Measurements from ENCODE around the gene HIRA.

HIRA gene

GRCh38 chr22:19471572-19471971 is 40.0 kb upstream of the HIRA start:
- Histone ChIP-seq H3K4me1 (ENCODE audit: control insufficient read depth, low read depth, low read length) (no peaks in the 10 kb centered on the region), H2BK120ac (ENCODE audit: low read depth, low read length) (no peak overlapping the region), H3K4me3 (ENCODE audit: low read length) (no peak overlapping the region), H3K27ac (ENCODE audit: low read depth, low read length) (no peak overlapping the region), H3K79me1 (ENCODE audit: low read length) (peaks cover 13% of the 10 kb centered on the region), H3K56ac (ENCODE audit: low read length) (no peak overlapping the region), H2BK5ac (ENCODE audit: low read length) (no peak overlapping the region), H3K4ac (ENCODE audit: low read depth, low read length) (no peak overlapping the region), H3K23ac (ENCODE audit: low read length) (no peak overlapping the region), H3K9ac (ENCODE audit: low read length) (no peak overlapping the region), H3K18ac (ENCODE audit: low read length) (no peak overlapping the region), H3K4me2 (ENCODE audit: low read length) (no peak overlapping the region), H3K36me3 (ENCODE audit: control insufficient read depth, insufficient read depth, low read length) (peaks cover 21% of the 10 kb centered on the region), H2AK5ac (ENCODE audit: low read length) (no peak overlapping the region), H3K79me2 (ENCODE audit: control insufficient read depth, insufficient read depth, low read length) (peaks cover 12% of the 10 kb centered on the region), H4K8ac (ENCODE audit: low read depth, low read length) (no peak overlapping the region), H4K5ac (ENCODE audit: low read length) (no peak overlapping the region), H3K27me3 (ENCODE audit: insufficient read depth, low read length, poor library complexity) (no peaks in the 10 kb centered on the region), H2BK15ac (replicated peaks; ENCODE audit: low read depth) (no peak overlapping the region)
- WGBS (ENCODE audit: extremely low coverage, insufficient coverage, low lambda C conversion rate), result no CpG with 5 or more reads among the region's 11 CpGs
- DNase-seq, result no peak

- no peak overlapping the region for H3K4me2 ChIP-seq (ENCODE audit: low read length)
- no peak overlapping the region for H3K4ac ChIP-seq (ENCODE audit: low read depth, low read length)
- H3K4me1 ChIP-seq (ENCODE audit: control insufficient read depth, low read depth, low read length), result no peaks in the 10 kb centered on the region
- no peak overlapping the region for H2BK120ac ChIP-seq (ENCODE audit: low read depth, low read length)
- H3K27me3 ChIP-seq (ENCODE audit: insufficient read depth, low read length, poor library complexity), result no peaks in the 10 kb centered on the region
- H3K79me1 ChIP-seq (ENCODE audit: low read length), result peaks cover 5% of the 10 kb centered on the region
- H3K18ac ChIP-seq (ENCODE audit: low read length), result no peak overlapping the region
- H3K56ac ChIP-seq (ENCODE audit: low read length), result no peak overlapping the region
- H3K36me3 ChIP-seq (ENCODE audit: control insufficient read depth, insufficient read depth, low read length), result peaks cover 23% of the 10 kb centered on the region
- H3K23ac ChIP-seq (ENCODE audit: low read length), result no peak overlapping the region
- H2BK15ac ChIP-seq (replicated peaks; ENCODE audit: low read depth), result no peak overlapping the region
- no peak overlapping the region for H3K4me3 ChIP-seq (ENCODE audit: low read length)
- H2AK5ac ChIP-seq (ENCODE audit: low read length), result no peak overlapping the region
- H4K8ac ChIP-seq (ENCODE audit: low read depth, low read length), result no peak overlapping the region
- H3K27ac ChIP-seq (ENCODE audit: low read depth, low read length), result no peak overlapping the region
- no CpG with 5 or more reads among the region's 2 CpGs for WGBS (ENCODE audit: extremely low coverage, insufficient coverage, low lambda C conversion rate)
- H4K5ac ChIP-seq (ENCODE audit: low read length), result no peak overlapping the region
- DNase-seq, result no peak
- H3K9ac ChIP-seq (ENCODE audit: low read length), result no peak overlapping the region
- no peak overlapping the region for H2BK5ac ChIP-seq (ENCODE audit: low read length)
- no peaks in the 10 kb centered on the region for H3K79me2 ChIP-seq (ENCODE audit: control insufficient read depth, insufficient read depth, low read length)
Observed at GRCh38 chr22:19470010-19470409, 38.5 kb upstream of the HIRA start.

GRCh38 chr22:19469421-19469820 is 37.9 kb upstream of the HIRA start:
- H3K27me3 ChIP-seq (ENCODE audit: insufficient read depth, low read length, poor library complexity), result no peaks in the 10 kb centered on the region
- H3K4ac ChIP-seq (ENCODE audit: low read depth, low read length), result no peak overlapping the region
- H3K56ac ChIP-seq (ENCODE audit: low read length), result no peak overlapping the region
- H3K9ac ChIP-seq (ENCODE audit: low read length), result no peak overlapping the region
- peaks cover 22% of the 10 kb centered on the region for H3K36me3 ChIP-seq (ENCODE audit: control insufficient read depth, insufficient read depth, low read length)
- H4K5ac ChIP-seq (ENCODE audit: low read length), result no peak overlapping the region
- H3K4me3 ChIP-seq (ENCODE audit: low read length), result no peak overlapping the region
- no peak overlapping the region for H3K27ac ChIP-seq (ENCODE audit: low read depth, low read length)
- no peak for DNase-seq
- no CpG with 5 or more reads among the region's 7 CpGs for WGBS (ENCODE audit: extremely low coverage, insufficient coverage, low lambda C conversion rate)
- peaks cover 5% of the 10 kb centered on the region for H3K79me1 ChIP-seq (ENCODE audit: low read length)
- H3K4me2 ChIP-seq (ENCODE audit: low read length), result no peak overlapping the region
- H2AK5ac ChIP-seq (ENCODE audit: low read length), result no peak overlapping the region
- no peak overlapping the region for H2BK120ac ChIP-seq (ENCODE audit: low read depth, low read length)
- no peaks in the 10 kb centered on the region for H3K79me2 ChIP-seq (ENCODE audit: control insufficient read depth, insufficient read depth, low read length)
- H3K4me1 ChIP-seq (ENCODE audit: control insufficient read depth, low read depth, low read length), result no peaks in the 10 kb centered on the region
- no peak overlapping the region for H2BK15ac ChIP-seq (replicated peaks; ENCODE audit: low read depth)
- H3K23ac ChIP-seq (ENCODE audit: low read length), result no peak overlapping the region
- H4K8ac ChIP-seq (ENCODE audit: low read depth, low read length), result no peak overlapping the region
- H2BK5ac ChIP-seq (ENCODE audit: low read length), result no peak overlapping the region
- H3K18ac ChIP-seq (ENCODE audit: low read length), result no peak overlapping the region

- WGBS (ENCODE audit: extremely low coverage, insufficient coverage, low lambda C conversion rate), result no CpG with 5 or more reads among the region's 6 CpGs
- Histone ChIP-seq H3K9ac (ENCODE audit: low read length) (no peak overlapping the region), H2BK5ac (ENCODE audit: low read length) (no peak overlapping the region), H2AK5ac (ENCODE audit: low read length) (no peak overlapping the region), H3K4me1 (ENCODE audit: control insufficient read depth, low read depth, low read length) (no peaks in the 10 kb centered on the region), H3K18ac (ENCODE audit: low read length) (no peak overlapping the region), H3K4me3 (ENCODE audit: low read length) (no peak overlapping the region), H3K4me2 (ENCODE audit: low read length) (no peak overlapping the region), H3K27me3 (ENCODE audit: insufficient read depth, low read length, poor library complexity) (no peaks in the 10 kb centered on the region), H3K36me3 (ENCODE audit: control insufficient read depth, insufficient read depth, low read length) (peaks cover 21% of the 10 kb centered on the region), H4K5ac (ENCODE audit: low read length) (no peak overlapping the region), H3K56ac (ENCODE audit: low read length) (no peak overlapping the region), H2BK15ac (replicated peaks; ENCODE audit: low read depth) (no peak overlapping the region), H2BK120ac (ENCODE audit: low read depth, low read length) (no peak overlapping the region), H3K79me2 (ENCODE audit: control insufficient read depth, insufficient read depth, low read length) (no peaks in the 10 kb centered on the region), H3K27ac (ENCODE audit: low read depth, low read length) (no peak overlapping the region), H3K79me1 (ENCODE audit: low read length) (peaks cover 1% of the 10 kb centered on the region), H3K4ac (ENCODE audit: low read depth, low read length) (no peak overlapping the region), H3K23ac (ENCODE audit: low read length) (no peak overlapping the region), H4K8ac (ENCODE audit: low read depth, low read length) (no peak overlapping the region)
- DNase-seq, result no peak
Observed at GRCh38 chr22:19467912-19468311, 36.4 kb upstream of the HIRA start.

GRCh38 chr22:19466848-19467752 is 35.6 kb upstream of the HIRA start:
- Histone ChIP-seq H3K9ac (ENCODE audit: low read length) (no peak overlapping the region), H3K4me1 (ENCODE audit: control insufficient read depth, low read depth, low read length) (no peaks in the 10 kb centered on the region), H3K27ac (ENCODE audit: low read depth, low read length) (no peak overlapping the region), H4K5ac (ENCODE audit: low read length) (no peak overlapping the region), H3K79me2 (ENCODE audit: control insufficient read depth, insufficient read depth, low read length) (no peaks in the 10 kb centered on the region), H4K8ac (ENCODE audit: low read depth, low read length) (no peak overlapping the region), H3K18ac (ENCODE audit: low read length) (no peak overlapping the region), H3K4me2 (ENCODE audit: low read length) (no peak overlapping the region), H2BK15ac (replicated peaks; ENCODE audit: low read depth) (no peak overlapping the region), H2AK5ac (ENCODE audit: low read length) (no peak overlapping the region), H3K4ac (ENCODE audit: low read depth, low read length) (no peak overlapping the region), H3K23ac (ENCODE audit: low read length) (no peak overlapping the region), H2BK5ac (ENCODE audit: low read length) (no peak overlapping the region), H3K36me3 (ENCODE audit: control insufficient read depth, insufficient read depth, low read length) (peaks cover 21% of the 10 kb centered on the region), H3K56ac (ENCODE audit: low read length) (no peak overlapping the region), H3K27me3 (ENCODE audit: insufficient read depth, low read length, poor library complexity) (no peaks in the 10 kb centered on the region), H3K79me1 (ENCODE audit: low read length) (peaks cover 1% of the 10 kb centered on the region), H3K4me3 (ENCODE audit: low read length) (no peak overlapping the region), H2BK120ac (ENCODE audit: low read depth, low read length) (no peak overlapping the region)
- WGBS (ENCODE audit: extremely low coverage, insufficient coverage, low lambda C conversion rate), result no CpG with 5 or more reads among the region's 9 CpGs
- DNase-seq, result no peak
